Chondrocyte (in vitro differentiated cells): ENCODE results near the gene ALDH18A1. TPM values are rescaled to one million over a fixed set of nuclear protein-coding genes. Genes with fewer than 3 reads are reported as not detected.

ENCODE experiments used
- DNase-seq: peaks from one replicate; pipeline ENCODE4 v3.0.0; 2021; ENCODE audit warnings: mixed read lengths, low spot score
- H3K27ac Mint-ChIP-seq: one replicate; pipeline ENCODE4 v1.8.0; 2021; ENCODE audit warnings: mild to moderate bottlenecking, moderate library complexity, mixed read lengths; ENCODE audit not compliant: unreplicated experiment
- H3K27me3 Mint-ChIP-seq: 2 replicates; pipeline ENCODE4 v1.8.0; 2021; ENCODE audit warnings: low read depth, mixed read lengths
- H3K36me3 Mint-ChIP-seq: 2 replicates; pipeline ENCODE4 v1.8.0; 2021; ENCODE audit warnings: low read depth, mixed read lengths
- H3K4me1 Mint-ChIP-seq: 2 replicates; pipeline ENCODE4 v1.8.0; 2021; ENCODE audit warnings: low read depth, mild to moderate bottlenecking, mixed read lengths
- H3K4me3 Mint-ChIP-seq: one replicate; pipeline ENCODE4 v1.8.0; 2021; ENCODE audit warnings: mild to moderate bottlenecking, moderate library complexity, mixed read lengths; ENCODE audit not compliant: unreplicated experiment
- H3K9me3 Mint-ChIP-seq: 2 replicates; pipeline ENCODE4 v1.8.0; 2021; ENCODE audit warnings: low read depth, mixed read lengths
- CTCF ChIP-seq: fragments of 200-600 bp; sonication (generic); IDR thresholded peaks from 2 replicates; pipeline ENCODE4 v1.5.0; 2021; ENCODE audit warnings: antibody characterized with exemption, mild to moderate bottlenecking, moderate library complexity
- total RNA-seq: library from RNA; stranded (reverse); gene quantifications from 3 replicates; pipeline ENCODE4 v1.2.1, GENCODE V29; 2021

The ALDH18A1 gene
- total RNA-seq, 1 donor from 2014 or later, result 132 TPM

GRCh38 chr10:95597788-95598187 is 58.7 kb downstream of the ALDH18A1 start:
- peaks cover 11% of the 10 kb centered on the region for H3K9me3 Mint-ChIP-seq
- no peak for DNase-seq
- no peak for TF ChIP-seq CTCF
- H3K27me3 Mint-ChIP-seq, result peaks cover 2% of the 10 kb centered on the region
- H3K27ac Mint-ChIP-seq, result no peak overlapping the region
- H3K4me1 Mint-ChIP-seq, result no peaks in the 10 kb centered on the region
- H3K4me3 Mint-ChIP-seq, result no peak overlapping the region
- H3K36me3 Mint-ChIP-seq, result no peaks in the 10 kb centered on the region

GRCh38 chr10:95588025-95588424 is 68.5 kb downstream of the ALDH18A1 start:
- no peaks in the 10 kb centered on the region for H3K36me3 Mint-ChIP-seq
- no peaks in the 10 kb centered on the region for H3K4me1 Mint-ChIP-seq

GRCh38 chr10:95579835-95580535 is 76.5 kb downstream of the ALDH18A1 start:
- Mint-ChIP-seq H3K36me3 (no peaks in the 10 kb centered on the region), H3K4me3 (no peak overlapping the region), H3K27ac (no peak overlapping the region), H3K4me1 (peaks cover 3% of the 10 kb centered on the region), H3K27me3 (peaks cover 31% of the 10 kb centered on the region), H3K9me3 (no peaks in the 10 kb centered on the region)
- TF ChIP-seq CTCF, result no peak
- no peak for DNase-seq

More at GRCh38 chr10:95588025-95588424, 68.5 kb downstream of the ALDH18A1 start:
- no peak overlapping the region for H3K27ac Mint-ChIP-seq
- DNase-seq, result no peak
- no peak overlapping the region for H3K4me3 Mint-ChIP-seq
- H3K9me3 Mint-ChIP-seq, result no peaks in the 10 kb centered on the region
- peaks cover 12% of the 10 kb centered on the region for H3K27me3 Mint-ChIP-seq
- TF ChIP-seq CTCF, result no peak

GRCh38 chr10:95579292-95579691 is 77.2 kb downstream of the ALDH18A1 start:
- no peak for DNase-seq
- Mint-ChIP-seq H3K4me3 (no peak overlapping the region), H3K9me3 (no peaks in the 10 kb centered on the region), H3K4me1 (peaks cover 3% of the 10 kb centered on the region), H3K27ac (no peak overlapping the region), H3K36me3 (no peaks in the 10 kb centered on the region), H3K27me3 (peaks cover 38% of the 10 kb centered on the region)
- TF ChIP-seq CTCF, result no peak

- peaks cover 3% of the 10 kb centered on the region for H3K4me1 Mint-ChIP-seq
- no peak for DNase-seq
- TF ChIP-seq CTCF, result no peak
- no peak overlapping the region for H3K4me3 Mint-ChIP-seq
- H3K36me3 Mint-ChIP-seq, result no peaks in the 10 kb centered on the region
- peaks cover 41% of the 10 kb centered on the region for H3K27me3 Mint-ChIP-seq
- no peak overlapping the region for H3K27ac Mint-ChIP-seq
- no peaks in the 10 kb centered on the region for H3K9me3 Mint-ChIP-seq
Observed at GRCh38 chr10:95578619-95579018, 77.9 kb downstream of the ALDH18A1 start.
